ENCODE data around the gene VAC14.
"Not testable (repeated sequence)": the region's sequence is repeated elsewhere in the genome, so short reads cannot be mapped to it uniquely, and the experiment has no call there.

The VAC14 gene

DNA sequence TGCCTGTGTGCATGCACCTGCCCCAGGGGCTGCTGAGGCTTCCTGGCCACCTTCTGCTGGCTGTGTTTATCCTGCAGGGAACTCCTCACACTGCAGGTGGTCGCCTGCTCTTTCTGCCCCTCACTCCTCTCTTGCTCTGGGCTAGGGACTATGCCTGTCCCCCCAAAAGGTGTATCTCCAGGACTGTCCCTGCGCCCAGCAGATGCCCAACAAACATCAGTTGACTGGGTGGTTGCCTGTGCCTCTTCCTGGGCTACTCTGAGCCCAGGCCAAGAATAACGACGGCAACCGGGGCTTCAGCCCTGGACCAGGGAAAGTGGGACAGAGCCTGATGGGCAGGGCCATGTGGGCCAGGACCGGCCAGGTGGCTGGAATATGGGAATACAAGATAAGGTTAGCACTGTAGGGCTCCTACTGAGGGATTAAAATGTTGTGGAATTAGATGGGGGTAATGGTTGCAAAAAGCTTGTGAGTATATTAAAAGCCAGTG lies 55.4 kb downstream of the VAC14 start:
- no peaks in the 10 kb centered on the region for H3K27me3 ChIP-seq (ENCODE audit: control insufficient read depth, insufficient read depth, low read length, poor library complexity, severe bottlenecking)
- H3K9me3 ChIP-seq (ENCODE audit: control insufficient read depth, low read length) = no peaks in the 10 kb centered on the region
- H3K36me3 ChIP-seq (ENCODE audit: control insufficient read depth, insufficient read depth, low read length) = no peaks in the 10 kb centered on the region
- 94 to 95% methylated on average over 6 of the region's 6 CpGs for WGBS, 2 experiments
- H3K27ac ChIP-seq (ENCODE audit: insufficient read depth, low read depth, low read length, poor library complexity, severe bottlenecking) = no peak overlapping the region
- no peak overlapping the region for H3K4me3 ChIP-seq (ENCODE audit: insufficient read depth, low read depth, low read length)
- H3K4me1 ChIP-seq (ENCODE audit: control insufficient read depth, insufficient read depth, low read length) = peaks cover 18% of the 10 kb centered on the region

DNA sequence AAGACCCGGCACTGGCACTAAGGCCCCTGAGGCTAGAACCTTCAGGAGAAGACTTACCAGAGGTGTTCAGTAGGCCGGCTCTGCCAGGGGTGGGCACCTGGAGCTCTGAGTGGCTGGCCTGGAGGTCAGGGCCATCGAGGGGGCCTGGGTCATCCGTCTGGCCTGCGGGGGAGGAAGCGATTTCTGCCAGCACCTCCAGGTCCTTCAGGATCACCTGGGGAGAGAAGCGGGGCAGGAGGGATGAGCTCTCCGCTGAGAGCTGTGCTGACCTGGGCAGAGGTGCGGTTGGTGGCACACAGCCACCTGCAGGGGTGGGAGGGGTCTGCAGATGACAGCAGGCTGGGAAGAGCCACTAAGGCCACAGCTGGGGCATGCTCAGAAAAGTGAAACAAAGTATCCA lies 56.6 kb downstream of the VAC14 start:
- WGBS, 2 experiments = 95 to 97% methylated on average over 9 of the region's 9 CpGs
- H3K27ac ChIP-seq (ENCODE audit: insufficient read depth, low read depth, low read length, poor library complexity, severe bottlenecking) = no peak overlapping the region
- no peaks in the 10 kb centered on the region for H3K27me3 ChIP-seq (ENCODE audit: control insufficient read depth, insufficient read depth, low read length, poor library complexity, severe bottlenecking)
- no peak overlapping the region for H3K4me3 ChIP-seq (ENCODE audit: insufficient read depth, low read depth, low read length)
- H3K9me3 ChIP-seq (ENCODE audit: control insufficient read depth, low read length) = no peaks in the 10 kb centered on the region
- no peaks in the 10 kb centered on the region for H3K36me3 ChIP-seq (ENCODE audit: control insufficient read depth, insufficient read depth, low read length)
- H3K4me1 ChIP-seq (ENCODE audit: control insufficient read depth, insufficient read depth, low read length) = peaks cover 9% of the 10 kb centered on the region

DNA sequence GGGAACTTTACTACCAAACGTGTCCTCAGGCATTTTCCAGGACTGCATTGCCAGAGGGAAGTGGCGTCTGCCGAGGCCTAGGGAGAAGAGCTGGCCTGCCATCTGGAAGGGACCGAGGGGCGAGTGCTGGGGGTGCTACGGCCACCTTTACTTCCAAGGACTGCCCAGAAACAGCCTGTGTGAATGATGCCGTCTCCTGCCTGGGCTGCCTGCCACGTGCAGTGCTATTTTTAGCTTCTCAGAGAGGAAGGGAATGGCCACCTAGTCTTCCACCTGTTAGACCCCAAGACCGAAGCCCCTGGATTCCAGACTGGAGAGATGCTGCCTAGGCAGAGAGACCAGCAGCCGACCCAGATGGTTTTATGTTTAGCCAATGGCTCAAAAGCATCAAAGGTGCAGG lies 57.2 kb downstream of the VAC14 start:
- Histone ChIP-seq H3K4me1 (ENCODE audit: control insufficient read depth, insufficient read depth, low read length) (peaks cover 3% of the 10 kb centered on the region), H3K27ac (ENCODE audit: insufficient read depth, low read depth, low read length, poor library complexity, severe bottlenecking) (no peak overlapping the region), H3K4me3 (ENCODE audit: insufficient read depth, low read depth, low read length) (no peak overlapping the region), H3K27me3 (ENCODE audit: control insufficient read depth, insufficient read depth, low read length, poor library complexity, severe bottlenecking) (no peaks in the 10 kb centered on the region), H3K36me3 (ENCODE audit: control insufficient read depth, insufficient read depth, low read length) (no peaks in the 10 kb centered on the region), H3K9me3 (ENCODE audit: control insufficient read depth, low read length) (no peaks in the 10 kb centered on the region)
- whole genome bisulfite sequencing, 2 experiments = 93 to 96% methylated on average over 10 of the region's 10 CpGs

DNA sequence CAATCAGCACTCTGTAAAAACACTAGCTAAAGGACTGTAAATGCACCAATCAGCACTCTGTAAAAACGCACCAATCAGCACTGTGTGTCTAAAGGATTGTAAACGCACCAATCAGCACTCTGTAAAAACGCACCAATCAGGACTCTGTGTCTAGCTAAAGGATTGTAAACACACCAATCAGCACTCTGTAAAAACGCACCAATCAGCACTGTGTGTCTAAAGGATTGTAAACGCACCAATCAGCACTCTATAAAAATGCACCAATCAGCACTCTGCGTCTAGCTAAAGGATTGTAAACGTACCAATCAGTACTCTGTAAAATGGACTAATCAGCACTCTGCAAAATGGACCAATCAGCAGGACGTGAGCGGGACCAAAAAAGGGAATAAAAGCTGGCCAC lies 58.0 kb downstream of the VAC14 start:
- not testable (repeated sequence) for H3K4me1 ChIP-seq (ENCODE audit: control insufficient read depth, insufficient read depth, low read length); H3K27me3 ChIP-seq (ENCODE audit: control insufficient read depth, insufficient read depth, low read length, poor library complexity, severe bottlenecking); H3K36me3 ChIP-seq (ENCODE audit: control insufficient read depth, insufficient read depth, low read length); H3K4me3 ChIP-seq (ENCODE audit: insufficient read depth, low read depth, low read length); H3K9me3 ChIP-seq (ENCODE audit: control insufficient read depth, low read length); H3K27ac ChIP-seq (ENCODE audit: insufficient read depth, low read depth, low read length, poor library complexity, severe bottlenecking)
- WGBS, 2 experiments = 95 to 96% methylated on average over 9 of the region's 9 CpGs

DNA sequence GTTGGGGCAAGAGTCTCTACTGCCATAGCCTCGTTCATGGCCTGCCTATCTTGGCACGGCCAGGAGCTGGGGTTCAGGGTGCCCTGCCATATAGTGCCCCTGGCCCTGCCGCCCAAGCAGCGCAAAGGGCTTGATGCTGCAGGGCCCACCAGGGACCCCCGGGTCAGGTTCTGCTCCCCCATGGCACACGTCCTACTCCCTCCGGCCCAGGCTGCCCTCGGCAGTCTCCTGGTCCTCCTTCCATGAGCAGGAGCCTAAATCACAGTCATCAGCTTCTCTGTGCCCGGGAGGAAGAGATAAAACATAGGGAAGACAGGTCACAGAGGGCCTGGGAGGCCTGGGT lies 59.2 kb downstream of the VAC14 start:
- H3K4me3 ChIP-seq (ENCODE audit: insufficient read depth, low read depth, low read length) = no peak overlapping the region
- 96% methylated on average over 9 of the region's 9 CpGs for WGBS, 2 experiments
- no peaks in the 10 kb centered on the region for H3K27me3 ChIP-seq (ENCODE audit: control insufficient read depth, insufficient read depth, low read length, poor library complexity, severe bottlenecking)
- H3K27ac ChIP-seq (ENCODE audit: insufficient read depth, low read depth, low read length, poor library complexity, severe bottlenecking) = no peak overlapping the region
- H3K9me3 ChIP-seq (ENCODE audit: control insufficient read depth, low read length) = no peaks in the 10 kb centered on the region
- peaks cover 20% of the 10 kb centered on the region for H3K4me1 ChIP-seq (ENCODE audit: control insufficient read depth, insufficient read depth, low read length)
- no peaks in the 10 kb centered on the region for H3K36me3 ChIP-seq (ENCODE audit: control insufficient read depth, insufficient read depth, low read length)

DNA sequence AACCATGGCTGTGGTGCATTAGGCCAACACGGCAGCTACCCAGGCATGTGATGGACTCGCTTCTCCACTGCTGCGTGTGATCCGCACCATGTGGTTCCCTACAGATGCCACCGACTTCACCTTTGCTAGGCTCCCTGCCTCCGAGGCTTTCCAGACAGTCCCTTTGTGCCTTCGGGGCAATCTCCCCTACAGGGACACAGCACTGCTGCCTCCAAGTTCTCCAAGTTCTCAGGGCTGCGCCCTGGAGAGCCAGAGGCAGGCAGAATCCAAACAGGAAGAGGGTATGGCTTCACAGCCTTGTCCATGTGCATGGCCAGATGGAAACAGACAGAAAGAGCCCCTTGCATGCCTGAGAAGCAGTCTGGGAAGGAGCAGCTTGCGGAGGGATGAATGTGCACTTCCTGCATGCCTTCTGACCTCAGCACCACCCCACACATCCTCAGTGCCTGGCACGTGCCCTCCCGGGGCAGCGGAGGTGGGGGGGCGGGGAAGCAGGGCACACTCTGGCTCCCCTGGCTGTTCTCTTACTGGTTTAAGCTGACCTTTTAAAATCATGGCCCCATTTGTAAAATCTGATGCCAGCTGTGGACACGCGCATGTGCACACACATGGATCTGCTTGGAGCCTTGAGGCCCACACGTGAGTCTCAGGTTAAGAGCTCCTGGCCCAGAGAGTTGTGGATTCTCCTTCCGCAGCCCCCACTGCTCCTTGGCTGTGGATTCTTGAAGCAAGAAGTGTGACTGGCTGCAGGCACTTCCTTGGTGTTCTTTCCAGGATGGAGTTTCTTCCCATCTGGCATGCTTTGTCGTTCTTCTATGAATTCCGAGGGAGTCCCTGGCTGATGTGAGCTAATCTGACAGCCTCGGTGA lies 59.8 kb downstream of the VAC14 start:
- no peaks in the 10 kb centered on the region for H3K9me3 ChIP-seq (ENCODE audit: control insufficient read depth, low read length)
- H3K4me3 ChIP-seq (ENCODE audit: insufficient read depth, low read depth, low read length) = no peak overlapping the region
- peaks cover 26% of the 10 kb centered on the region for H3K4me1 ChIP-seq (ENCODE audit: control insufficient read depth, insufficient read depth, low read length)
- WGBS, 2 experiments = 92 to 95% methylated on average over 20 of the region's 20 CpGs
- H3K36me3 ChIP-seq (ENCODE audit: control insufficient read depth, insufficient read depth, low read length) = no peaks in the 10 kb centered on the region
- no peaks in the 10 kb centered on the region for H3K27me3 ChIP-seq (ENCODE audit: control insufficient read depth, insufficient read depth, low read length, poor library complexity, severe bottlenecking)
- H3K27ac ChIP-seq (ENCODE audit: insufficient read depth, low read depth, low read length, poor library complexity, severe bottlenecking) = no peak overlapping the region

DNA sequence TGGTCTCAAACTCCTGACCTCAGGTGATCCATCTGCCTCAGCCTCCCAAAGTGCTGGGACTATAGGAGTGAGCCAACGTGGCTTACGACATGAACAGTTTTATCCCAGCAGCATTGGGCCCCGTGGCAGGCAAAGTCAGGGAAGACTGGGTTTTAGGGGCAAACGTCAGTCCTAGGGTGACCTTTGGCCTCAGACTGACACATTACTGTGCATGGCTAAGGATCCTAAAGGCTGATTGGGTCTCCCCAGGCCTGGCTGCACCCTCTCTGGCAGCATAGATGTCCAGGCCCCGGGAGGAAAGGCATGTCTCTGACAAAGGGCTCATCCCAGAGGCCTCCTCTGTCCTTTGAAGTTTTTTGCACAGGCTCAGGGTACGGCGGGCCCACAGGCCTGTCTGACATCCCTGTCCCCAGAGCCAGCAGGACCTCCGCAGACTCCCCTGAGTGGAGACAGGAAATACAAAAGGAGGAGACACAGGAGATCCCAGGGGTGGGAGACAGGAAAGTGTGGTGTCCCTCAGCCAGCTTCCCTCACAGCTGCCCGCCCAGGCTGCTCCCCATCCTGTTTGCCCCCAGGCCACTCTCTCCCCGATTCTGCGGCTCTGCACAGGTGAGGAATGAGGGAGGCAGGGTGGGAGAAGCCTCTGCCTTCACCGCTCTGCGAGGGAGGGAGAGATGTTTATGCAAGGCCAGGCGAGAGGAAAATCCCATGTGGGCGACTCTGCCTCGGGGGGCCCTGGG lies 60.6 kb downstream of the VAC14 start:
- Histone ChIP-seq H3K27ac (ENCODE audit: insufficient read depth, low read depth, low read length, poor library complexity, severe bottlenecking) (no peak overlapping the region), H3K9me3 (ENCODE audit: control insufficient read depth, low read length) (no peaks in the 10 kb centered on the region), H3K4me1 (ENCODE audit: control insufficient read depth, insufficient read depth, low read length) (peaks cover 34% of the 10 kb centered on the region), H3K36me3 (ENCODE audit: control insufficient read depth, insufficient read depth, low read length) (no peaks in the 10 kb centered on the region), H3K27me3 (ENCODE audit: control insufficient read depth, insufficient read depth, low read length, poor library complexity, severe bottlenecking) (no peaks in the 10 kb centered on the region), H3K4me3 (ENCODE audit: insufficient read depth, low read depth, low read length) (no peak overlapping the region)
- 91 to 92% methylated on average over 16 of the region's 16 CpGs for WGBS, 2 experiments

DNA sequence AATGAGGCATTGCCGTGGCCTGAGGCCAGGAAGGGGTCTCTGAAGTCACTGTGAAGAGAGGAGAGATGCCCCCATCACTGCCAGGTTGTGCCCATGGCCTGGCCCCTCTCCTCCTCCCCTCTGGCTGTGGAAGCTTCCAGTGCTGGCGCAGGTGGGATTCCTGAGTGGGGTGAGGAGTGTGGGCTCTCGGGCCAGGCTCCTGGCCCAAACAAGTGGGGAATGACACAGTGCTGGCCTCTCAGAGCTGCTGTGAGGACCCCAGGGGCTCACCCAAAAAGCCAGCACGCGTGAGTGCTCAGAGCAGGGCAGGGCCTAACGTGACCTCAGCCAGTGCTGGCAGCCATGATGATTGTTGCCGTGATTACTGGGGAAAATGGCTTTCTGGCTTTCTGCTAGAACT lies 61.6 kb downstream of the VAC14 start:
- 94 to 96% methylated on average over 7 of the region's 7 CpGs for WGBS, 2 experiments
- peaks cover 37% of the 10 kb centered on the region for H3K4me1 ChIP-seq (ENCODE audit: control insufficient read depth, insufficient read depth, low read length)
- H3K27ac ChIP-seq (ENCODE audit: insufficient read depth, low read depth, low read length, poor library complexity, severe bottlenecking) = no peak overlapping the region
- H3K4me3 ChIP-seq (ENCODE audit: insufficient read depth, low read depth, low read length) = no peak overlapping the region
- H3K36me3 ChIP-seq (ENCODE audit: control insufficient read depth, insufficient read depth, low read length) = no peaks in the 10 kb centered on the region
- H3K27me3 ChIP-seq (ENCODE audit: control insufficient read depth, insufficient read depth, low read length, poor library complexity, severe bottlenecking) = no peaks in the 10 kb centered on the region
- H3K9me3 ChIP-seq (ENCODE audit: control insufficient read depth, low read length) = no peaks in the 10 kb centered on the region

DNA sequence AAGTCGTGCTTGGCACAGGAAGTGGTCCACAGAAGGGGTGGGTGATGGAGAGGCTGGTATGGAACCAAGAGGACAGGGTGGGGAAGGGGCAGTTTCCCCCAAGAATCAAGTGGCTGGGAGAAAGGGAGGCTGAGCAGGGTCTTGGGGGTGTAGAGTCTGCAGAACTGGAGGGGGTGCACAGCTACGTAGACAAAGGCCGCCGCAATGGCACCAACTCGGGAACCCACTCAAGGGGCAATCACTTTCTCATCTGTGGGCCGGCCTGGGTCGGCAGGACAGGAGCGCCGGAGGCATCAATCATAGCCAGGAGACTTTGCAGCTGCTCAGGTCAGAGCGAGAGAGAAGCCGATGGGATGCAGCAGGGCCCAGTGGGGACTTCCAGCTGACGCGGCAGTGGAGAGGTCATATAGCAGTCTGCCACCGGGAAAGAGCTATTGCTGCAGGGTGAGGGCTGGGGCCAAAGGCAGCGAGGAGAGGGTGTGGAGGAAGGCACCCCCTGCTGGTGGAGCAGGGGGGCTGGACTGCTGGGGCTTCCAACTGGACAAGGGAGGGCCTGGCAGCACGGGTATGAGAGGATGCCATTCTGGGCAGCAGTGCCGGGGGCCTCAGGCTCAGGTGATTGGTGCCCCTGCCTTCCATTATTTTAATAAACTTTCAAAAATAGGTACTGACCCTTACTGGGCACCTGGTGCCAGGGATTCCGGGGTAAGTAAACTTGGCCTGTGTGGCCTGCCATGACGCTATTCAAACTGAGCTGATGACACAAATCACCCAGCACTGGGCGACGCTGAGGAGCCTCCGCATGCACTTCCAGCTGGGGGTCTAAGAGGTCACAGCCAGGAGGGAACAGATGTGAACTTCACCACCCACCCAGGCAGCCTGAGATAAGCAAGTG lies 62.6 kb downstream of the VAC14 start:
- H3K4me3 ChIP-seq (ENCODE audit: insufficient read depth, low read depth, low read length) = no peak overlapping the region
- peaks cover 37% of the 10 kb centered on the region for H3K4me1 ChIP-seq (ENCODE audit: control insufficient read depth, insufficient read depth, low read length)
- 77 to 78% methylated on average over 22 of the region's 22 CpGs for whole genome bisulfite sequencing, 2 experiments
- H3K9me3 ChIP-seq (ENCODE audit: control insufficient read depth, low read length) = no peaks in the 10 kb centered on the region
- H3K27me3 ChIP-seq (ENCODE audit: control insufficient read depth, insufficient read depth, low read length, poor library complexity, severe bottlenecking) = no peaks in the 10 kb centered on the region
- H3K36me3 ChIP-seq (ENCODE audit: control insufficient read depth, insufficient read depth, low read length) = no peaks in the 10 kb centered on the region
- no peak overlapping the region for H3K27ac ChIP-seq (ENCODE audit: insufficient read depth, low read depth, low read length, poor library complexity, severe bottlenecking)

All from ectodermal cell (in vitro differentiated cells).